ENCODE data around the gene USF3. TPM values are rescaled to one million over a fixed set of nuclear protein-coding genes. Genes with fewer than 3 reads are reported as not detected.

Gene USF3
- total and polyA plus RNA-seq, 2 of the 8 experiments (the other 6 are each of a cell fraction or from before 2014, with no cell fraction given) = 9.6 to 18.5 TPM

DNA sequence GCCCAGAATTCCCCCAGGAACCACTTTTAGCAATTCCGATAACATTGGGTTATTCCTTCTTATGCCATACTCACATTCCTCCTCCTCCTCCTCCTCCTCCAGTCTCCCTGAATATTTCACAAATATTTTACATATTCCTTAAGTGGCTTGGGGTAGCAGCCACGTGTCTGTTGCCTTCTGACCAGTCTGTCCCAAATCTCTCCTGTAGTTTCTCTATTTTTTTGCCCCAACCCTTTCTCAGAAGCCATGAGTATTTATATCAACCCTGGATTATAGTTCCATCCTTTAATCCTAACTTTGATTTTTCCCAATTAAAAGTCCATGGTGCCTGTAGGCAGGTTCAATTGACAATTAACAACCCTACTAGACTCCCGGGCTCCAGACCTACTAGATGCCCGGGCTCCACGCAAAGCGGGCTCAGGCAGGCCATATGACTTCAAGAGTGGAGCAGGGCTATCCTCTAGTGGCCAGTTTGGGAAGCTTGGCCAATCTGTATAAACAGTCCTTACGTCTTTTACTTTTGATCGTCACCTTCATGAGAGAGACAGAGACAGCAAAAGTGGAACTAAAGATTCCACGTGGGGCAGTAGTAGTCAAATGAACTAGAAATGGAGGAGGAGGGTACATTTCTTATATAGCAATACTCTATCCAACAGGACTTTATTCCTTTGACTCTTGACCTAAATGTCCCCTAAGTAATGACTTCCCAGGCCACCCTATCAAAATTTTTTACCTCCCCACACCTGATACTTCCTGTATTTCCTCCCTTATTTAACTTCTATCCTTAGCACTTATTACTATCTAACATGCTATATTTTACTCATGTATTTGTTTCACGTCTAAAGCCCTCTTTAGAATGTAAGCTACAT lies 69.7 kb downstream of the USF3 start:
- no peak overlapping the region for H3K27ac ChIP-seq (ENCODE audit: low read depth, low read length)
- H3K14ac ChIP-seq (ENCODE audit: insufficient read length) = no peak overlapping the region
- no peak overlapping the region for H2BK5ac ChIP-seq (ENCODE audit: low read depth, low read length)
- ChIA-PET CTCF (ENCODE audit: partially characterized antibody) (interaction anchor here (0.6 to 5.0 kb wide), 23 partner anchors 9 to 592 kb away, joined by 3 to 43 read pairs (median 4); partner anchors contain the start of gene SPICE1), POLR2A (ENCODE audit: partially characterized antibody) (no interaction called here)
- H3K23me2 ChIP-seq (ENCODE audit: low read depth, low read length) = no peaks in the 10 kb centered on the region
- H4K20me1 ChIP-seq (replicated peaks in 1 of 2; ENCODE audit: control insufficient read depth in 1 of 2, insufficient read depth in 2 of 2, low read length in 2 of 2) = no peaks in the 10 kb centered on the region
- no peaks in the 10 kb centered on the region for H3K4me1 ChIP-seq (replicated peaks in 1 of 4; ENCODE audit: control insufficient read depth in 3 of 4, insufficient read depth in 4 of 4, low read length in 3 of 4)
- no peaks in the 10 kb centered on the region for H3K36me3 ChIP-seq (ENCODE audit: control insufficient read depth in 2 of 4, insufficient read depth in 4 of 4, low read length in 3 of 4)
- H3K27me3 ChIP-seq (replicated peaks in 1 of 4; ENCODE audit: control insufficient read depth in 3 of 4, extremely low read depth in 1 of 4, insufficient read depth in 3 of 4, low read length in 3 of 4) = no peaks in the 10 kb centered on the region
- H3K4ac ChIP-seq (replicated peaks; ENCODE audit: insufficient read length, low read depth, low read length) = no peak overlapping the region
- no peak overlapping the region for H2AK5ac ChIP-seq (ENCODE audit: low read depth, low read length)
- no peak overlapping the region for H2BK20ac ChIP-seq (ENCODE audit: low read length)
- no peaks in the 10 kb centered on the region for H3K9me3 ChIP-seq (ENCODE audit: insufficient read depth in 2 of 2, low read depth in 1 of 2, low read length in 1 of 2)
- FAIRE-seq = peak; percentile 65
- no peak overlapping the region for H4K8ac ChIP-seq (ENCODE audit: extremely low read depth, insufficient read depth, low read length)
- no peak overlapping the region for H3K23ac ChIP-seq (ENCODE audit: insufficient read length)
- no peak overlapping the region for H3K4me2 ChIP-seq (ENCODE audit: insufficient read depth in 1 of 2, low read depth in 2 of 2, low read length in 2 of 2)
- no peak overlapping the region for H3K4me3 ChIP-seq (ENCODE audit: extremely low read depth in 1 of 4, insufficient read depth in 2 of 4, low read depth in 3 of 4, low read length in 4 of 4)
- H2BK120ac ChIP-seq (replicated peaks; ENCODE audit: low read depth, low read length) = no peak overlapping the region
- H3K9ac ChIP-seq (replicated peaks in 1 of 4; ENCODE audit: extremely low read depth in 1 of 4, low read depth in 3 of 4, low read length in 3 of 4) = no peak overlapping the region
- 51% methylated on average over 10 of the region's 10 CpGs; no CpG with 5 or more reads in 1 of the 2 experiments for WGBS, 2 experiments (ENCODE audit: extremely low coverage in 1 of 2, insufficient coverage in 1 of 2, insufficient read length in 1 of 2, insufficient replicate concordance in 2 of 2, low coverage in 1 of 2, low lambda C conversion rate in 2 of 2, missing lambda C conversion rate in 1 of 2)
- H4K91ac ChIP-seq (replicated peaks; ENCODE audit: insufficient read length, low read length) = no peak overlapping the region
- no peak overlapping the region for H2BK15ac ChIP-seq (ENCODE audit: low read length)
- H2AFZ ChIP-seq (ENCODE audit: low read length) = no peak overlapping the region
- H3K56ac ChIP-seq (replicated peaks; ENCODE audit: insufficient read length, low read depth, low read length) = no peak overlapping the region
- no peaks in the 10 kb centered on the region for H3K79me2 ChIP-seq (ENCODE audit: control insufficient read depth in 1 of 2, insufficient read depth in 2 of 2, low read length in 2 of 2)
- H2BK12ac ChIP-seq (ENCODE audit: low read depth, low read length) = no peak overlapping the region
- no peak overlapping the region for H3K18ac ChIP-seq (ENCODE audit: extremely low read depth, low read length)
- TF ChIP-seq TAF7 (optimal IDR thresholded peaks at IDR 0.05; ENCODE audit: borderline replicate concordance, low read depth, low read length) (no peak), RAD21 (IDR thresholded peaks at IDR 0.05 in 1 of 2, conservative IDR thresholded peaks at IDR 0.05 in 1 of 2; ENCODE audit: low read depth in 2 of 2, low read length in 2 of 2) (peak; percentile 98 to 100)
- TF ChIP-seq, protein P1, sequence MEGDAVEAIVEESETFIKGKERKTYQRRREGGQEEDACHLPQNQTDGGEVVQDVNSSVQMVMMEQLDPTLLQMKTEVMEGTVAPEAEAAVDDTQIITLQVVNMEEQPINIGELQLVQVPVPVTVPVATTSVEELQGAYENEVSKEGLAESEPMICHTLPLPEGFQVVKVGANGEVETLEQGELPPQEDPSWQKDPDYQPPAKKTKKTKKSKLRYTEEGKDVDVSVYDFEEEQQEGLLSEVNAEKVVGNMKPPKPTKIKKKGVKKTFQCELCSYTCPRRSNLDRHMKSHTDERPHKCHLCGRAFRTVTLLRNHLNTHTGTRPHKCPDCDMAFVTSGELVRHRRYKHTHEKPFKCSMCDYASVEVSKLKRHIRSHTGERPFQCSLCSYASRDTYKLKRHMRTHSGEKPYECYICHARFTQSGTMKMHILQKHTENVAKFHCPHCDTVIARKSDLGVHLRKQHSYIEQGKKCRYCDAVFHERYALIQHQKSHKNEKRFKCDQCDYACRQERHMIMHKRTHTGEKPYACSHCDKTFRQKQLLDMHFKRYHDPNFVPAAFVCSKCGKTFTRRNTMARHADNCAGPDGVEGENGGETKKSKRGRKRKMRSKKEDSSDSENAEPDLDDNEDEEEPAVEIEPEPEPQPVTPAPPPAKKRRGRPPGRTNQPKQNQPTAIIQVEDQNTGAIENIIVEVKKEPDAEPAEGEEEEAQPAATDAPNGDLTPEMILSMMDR (IDR thresholded peaks at IDR 0.05; ENCODE audit: control extremely low read depth in 1 of 3, insufficient read depth in 1 of 3, low read depth in 1 of 3, low read length in 3 of 3) = peak; percentile 72 to 99 (median 92)
- no peak overlapping the region for H4K5ac ChIP-seq (ENCODE audit: insufficient read length, low read depth, low read length)
- peak; percentile 34 to 67 for DNase-seq (ENCODE audit: low read depth in 1 of 2, low spot score in 2 of 2)
- no peaks in the 10 kb centered on the region for H3K79me1 ChIP-seq (ENCODE audit: low read depth, low read length)

Measured in H1 (cell line).